Parathyroid adenoma (tissue), 2 donors: ENCODE data around the gene HTR3A.

Experiments used
- H2AFZ ChIP-seq: fragments of 300-600 bp; sonication (generic); one replicate; pipeline ENCODE4 v1.7.0; 2017; ENCODE audit warnings: antibody characterized with exemption, mild to moderate bottlenecking
- H3K27ac ChIP-seq: fragments of 300-600 bp; sonication (generic); one replicate; pipeline ENCODE4 v1.7.0; 2017
- H3K27me3 ChIP-seq: fragments of 300-600 bp; sonication (generic); one replicate; pipeline ENCODE4 v1.7.0; 2017; ENCODE audit warnings: low read length; ENCODE audit not compliant: control insufficient read depth, insufficient read depth
- H3K36me3 ChIP-seq: fragments of 300-600 bp; sonication (generic); one replicate; pipeline ENCODE4 v1.7.0; 2017; ENCODE audit warnings: low read length; ENCODE audit not compliant: control insufficient read depth, insufficient read depth
- H3K4me1 ChIP-seq: fragments of 300-600 bp; sonication (generic); one replicate; pipeline ENCODE4 v1.7.0; 2017; ENCODE audit warnings: control low read depth
- H3K4me2 ChIP-seq: fragments of 300-600 bp; sonication (generic); one replicate; pipeline ENCODE4 v1.7.0; 2017; ENCODE audit warnings: low read length
- H3K4me3 ChIP-seq: fragments of 300-600 bp; sonication (generic); one replicate; pipeline ENCODE4 v1.7.0; 2017; ENCODE audit warnings: low read depth, low read length
- H3K79me2 ChIP-seq: fragments of 300-600 bp; sonication (generic); one replicate; pipeline ENCODE4 v1.7.0; 2017; ENCODE audit warnings: control low read depth
- H3K9ac ChIP-seq: fragments of 300-600 bp; sonication (generic); one replicate; pipeline ENCODE4 v1.7.0; 2017; ENCODE audit warnings: mild to moderate bottlenecking
- H3K9me3 ChIP-seq: fragments of 300-600 bp; sonication (generic); one replicate; pipeline ENCODE4 v1.7.0; 2017; ENCODE audit warnings: low read length; ENCODE audit not compliant: control insufficient read depth
- CTCF ChIP-seq: fragments of 300-600 bp; sonication (generic); IDR thresholded peaks from one replicate; pipeline ENCODE4 v1.7.0; 2017; ENCODE audit warnings: antibody characterized with exemption, mild to moderate bottlenecking
- donor health status: primary hyperparathyroidism.

Gene HTR3A

DNA sequence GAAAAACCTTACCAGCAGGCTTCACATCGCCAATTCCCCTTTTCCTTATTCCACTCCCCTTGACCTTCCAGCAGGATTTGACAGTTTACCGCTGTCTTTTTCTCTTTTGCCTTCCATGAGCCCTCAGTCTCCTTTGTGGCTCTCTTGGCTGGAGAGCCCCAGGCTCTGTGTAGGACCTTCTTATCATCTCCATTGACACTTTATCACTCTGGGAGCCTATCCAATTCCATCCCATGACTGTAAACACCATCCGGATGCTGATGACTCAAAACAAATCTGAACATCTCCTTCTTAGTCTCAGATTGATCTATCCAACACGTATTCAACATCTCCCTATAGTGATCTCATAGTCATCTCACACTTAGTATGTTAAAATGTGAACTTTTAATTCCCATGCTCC is 36.0 kb downstream of the HTR3A start:
- no peak overlapping the region for H3K27ac ChIP-seq
- H3K9ac ChIP-seq, result no peak overlapping the region
- no peak for TF ChIP-seq CTCF

DNA sequence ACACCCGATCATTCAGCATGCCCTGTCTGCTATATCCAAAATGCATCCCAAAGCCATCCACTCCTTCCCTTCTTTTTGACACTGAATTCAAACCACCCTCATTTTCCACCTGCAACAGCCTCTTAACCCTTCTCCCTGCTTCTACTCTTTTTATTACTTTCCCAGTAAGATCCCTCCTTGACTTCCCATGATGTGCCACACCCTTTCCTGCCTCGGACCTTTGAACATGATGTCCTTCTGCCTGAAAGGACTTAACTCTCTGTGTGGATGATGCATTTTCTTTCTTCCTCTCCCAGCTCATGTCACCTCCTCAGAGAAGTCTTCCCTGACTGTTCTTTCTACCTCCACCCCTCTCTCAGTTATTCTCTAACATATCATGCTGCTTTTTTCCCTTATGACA is 36.5 kb downstream of the HTR3A start:
- no peaks in the 10 kb centered on the region for H3K27me3 ChIP-seq
- no peak overlapping the region for H3K9ac ChIP-seq
- no peak overlapping the region for H3K4me3 ChIP-seq
- no peaks in the 10 kb centered on the region for H3K9me3 ChIP-seq
- no peaks in the 10 kb centered on the region for H3K79me2 ChIP-seq
- H2AFZ ChIP-seq, result no peak overlapping the region
- H3K27ac ChIP-seq, result no peak overlapping the region
- H3K36me3 ChIP-seq, result no peaks in the 10 kb centered on the region
- TF ChIP-seq CTCF, result no peak
- no peak overlapping the region for H3K4me2 ChIP-seq
- no peaks in the 10 kb centered on the region for H3K4me1 ChIP-seq

More for the DNA sequence above, 36.0 kb downstream of the HTR3A start:
- H3K4me3 ChIP-seq, result no peak overlapping the region
- no peaks in the 10 kb centered on the region for H3K4me1 ChIP-seq
- H3K79me2 ChIP-seq, result no peaks in the 10 kb centered on the region
- no peak overlapping the region for H2AFZ ChIP-seq
- H3K36me3 ChIP-seq, result no peaks in the 10 kb centered on the region
- H3K9me3 ChIP-seq, result no peaks in the 10 kb centered on the region
- no peak overlapping the region for H3K4me2 ChIP-seq
- no peaks in the 10 kb centered on the region for H3K27me3 ChIP-seq

DNA sequence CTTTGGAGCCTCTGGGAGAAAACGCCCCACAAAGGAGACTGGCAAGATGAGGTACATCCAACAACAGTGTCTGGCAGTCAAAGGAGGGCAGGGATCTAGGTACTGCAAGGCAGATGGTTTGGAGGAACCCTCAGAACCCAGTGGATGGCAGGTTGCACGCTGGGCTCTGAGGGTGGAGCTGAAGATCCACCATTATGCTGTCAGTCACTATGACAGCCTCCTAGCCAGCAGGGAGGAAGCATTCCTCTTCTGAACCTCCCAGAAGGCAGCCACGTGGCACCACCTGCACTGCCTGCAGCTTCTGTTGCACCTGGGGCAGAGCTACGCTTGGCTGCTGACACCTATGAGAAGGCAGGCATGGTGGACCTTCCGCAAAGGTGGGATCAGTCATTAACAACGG is 40.2 kb downstream of the HTR3A start:
- H3K4me1 ChIP-seq, result no peaks in the 10 kb centered on the region
- H3K27ac ChIP-seq, result no peak overlapping the region
- no peaks in the 10 kb centered on the region for H3K27me3 ChIP-seq
- H3K9ac ChIP-seq, result no peak overlapping the region
- no peaks in the 10 kb centered on the region for H3K9me3 ChIP-seq
- H3K4me2 ChIP-seq, result no peak overlapping the region
- no peaks in the 10 kb centered on the region for H3K36me3 ChIP-seq
- H3K4me3 ChIP-seq, result no peak overlapping the region
- no peak for TF ChIP-seq CTCF
- H3K79me2 ChIP-seq, result no peaks in the 10 kb centered on the region
- H2AFZ ChIP-seq, result no peak overlapping the region

GRCh38 chr11:114016986-114017385 is 42.1 kb downstream of the HTR3A start:
- Histone ChIP-seq H3K27me3 (no peaks in the 10 kb centered on the region), H3K36me3 (no peaks in the 10 kb centered on the region), H3K4me3 (no peak overlapping the region), H3K79me2 (no peaks in the 10 kb centered on the region), H3K27ac (no peak overlapping the region), H2AFZ (no peak overlapping the region), H3K4me2 (no peak overlapping the region), H3K4me1 (no peaks in the 10 kb centered on the region), H3K9ac (no peak overlapping the region), H3K9me3 (no peaks in the 10 kb centered on the region)
- no peak for TF ChIP-seq CTCF

GRCh38 chr11:114017723-114018122 is 42.8 kb downstream of the HTR3A start:
- no peak overlapping the region for H3K4me2 ChIP-seq
- H3K27ac ChIP-seq, result no peak overlapping the region
- TF ChIP-seq CTCF, result no peak
- no peak overlapping the region for H3K4me3 ChIP-seq
- no peaks in the 10 kb centered on the region for H3K4me1 ChIP-seq
- no peaks in the 10 kb centered on the region for H3K79me2 ChIP-seq
- no peaks in the 10 kb centered on the region for H3K36me3 ChIP-seq
- no peak overlapping the region for H3K9ac ChIP-seq
- no peaks in the 10 kb centered on the region for H3K9me3 ChIP-seq
- H3K27me3 ChIP-seq, result no peaks in the 10 kb centered on the region
- no peak overlapping the region for H2AFZ ChIP-seq
